Heart left ventricle (tissue), 13 donors: ENCODE measurements around the gene ARHGEF37.

ENCODE experiments used
- CTCF ChIP-seq, 12 donors: fragments of 200-600 bp; sonication (generic) in 4 of 12; IDR thresholded peaks; one replicate each; pipeline versions ENCODE4 v1.5.0 to v1.8.0; 2018 to 2022; ENCODE audit warnings: antibody characterized with exemption in 12 of 12, mild to moderate bottlenecking in 5 of 12
- POLR2A ChIP-seq, 2 donors: fragments of 450-650 bp; IDR thresholded peaks; one replicate each; pipeline ENCODE4 v1.6.1; 2017; ENCODE audit warnings: antibody characterized with exemption in 2 of 2, mild to moderate bottlenecking in 2 of 2, moderate library complexity in 2 of 2
- donor health status: ischemic (EF 13 %, LVEDD 7.1; RV severe dilation, severe dysfunction).
- donor health status: DM: no; HTN: yes; CAD: no.
- donor health status: DM: no; HTN: no; CAD: no.
- donor health status: ischemic (EF 25% LVEDD 6.9; RV normal size, moderate dysfunction).
- donor health status: ischemic (EF 25% LVEDD 5.7; RV mildly dilated, moderate dysfunction).
- donor health status: ischemic (EF 35%, LVEDD 5.7; RV mildly dilated, moderate dysfunction).
- donor health status: nonischemic (EF 11% LVEDD 7.7; RV severe dilation, severe dysfunction).
- donor health status: DM: yes; HTN: yes; CAD: no.
- donor health status: PGD.
- donor health status: ischemic (EF 29% LVEDD 5.4; RV normal size, mild dysfunction).
- donor health status: nonischemic (EF 23%, LVEDD 6.1; RV moderate dilation, normal function).

- TF ChIP-seq CTCF (IDR thresholded peaks at IDR 0.05) (no peak), POLR2A (IDR thresholded peaks at IDR 0.05) (no peak)
Measured at GRCh38 chr5:149640350-149640999, 59.2 kb downstream of the ARHGEF37 start.
